GM12878 (cell line): ENCODE results near the gene KIAA0825. TPM values are rescaled to one million over a fixed set of nuclear protein-coding genes. Genes with fewer than 3 reads are reported as not detected.

Source experiments
- ATAC-seq: fragments of 200-7000 bp; cut with Tn5 transposase; 3 replicates; pipeline ENCODE4 v1.9.1; 2020; ENCODE audit warnings: mild to moderate bottlenecking, moderate library complexity
- BruUV-seq: library from RNA; stranded (reverse); fragments of 400-500 nt; replicated peaks from 2 replicates; lab custom pipeline; 2021; lab: Mats Ljungman, UMichigan
- CTCF ChIA-PET: fragments of 300-600 bp; sonication (Branson Sonifier 250); formaldehyde crosslinking; extraction: SDS; loops from one replicate; lab custom pipeline; 2021; ENCODE audit warnings: inconsistent platforms; lab: Yijun Ruan, JAX
- POLR2A ChIA-PET: fragments of 350-600 bp; formaldehyde crosslinking; extraction: SDS; loops from one replicate; lab custom pipeline; 2021; ENCODE audit warnings: inconsistent platforms; lab: Charles Lee
- RAD21 ChIA-PET: fragments of 300-600 bp; sonication (Branson Sonifier 250); formaldehyde crosslinking; loops from one replicate; lab custom pipeline; 2023; ENCODE audit warnings: antibody characterized with exemption; ENCODE audit not compliant: unreplicated experiment; lab: Charles Lee
- SMC1A ChIA-PET: fragments of 300-600 bp; sonication (Branson Sonifier 250); formaldehyde crosslinking; loops from one replicate; lab custom pipeline; 2023; ENCODE audit not compliant: unreplicated experiment, uncharacterized antibody; lab: Charles Lee
- DNase-seq: peaks from one replicate; pipeline ENCODE4 v3.0.0-alpha.2; 2011; ENCODE audit warnings: low read depth, low spot score
- FAIRE-seq: peaks from 3 replicates; lab custom pipeline; 2011; peaks lifted over from hg19 to GRCh38; lab: Jason Lieb, UNC
- H2AFZ ChIP-seq: 2 replicates; pipeline ENCODE4 v1.6.0; 2011; ENCODE audit warnings: low read depth, low read length, control low read depth; ENCODE audit not compliant: control insufficient read depth
- H3K27ac ChIP-seq: 2 replicates; pipeline ENCODE4 v1.5.1; 2011; ENCODE audit warnings: control low read depth; ENCODE audit not compliant: control insufficient read depth, insufficient read depth
- H3K27me3 ChIP-seq, 2 experiments: replicated peaks in 1 of 2; 2 replicates each; pipeline versions ENCODE4 v1.6.0 to v1.6.1; 2011; ENCODE audit warnings: low read length in 1 of 2; ENCODE audit not compliant: control insufficient read depth in 2 of 2, insufficient read depth in 2 of 2
- H3K36me3 ChIP-seq, 2 experiments: 2 replicates each; pipeline ENCODE4 v1.5.1; 2011; ENCODE audit warnings: low read length in 1 of 2; ENCODE audit not compliant: control insufficient read depth in 2 of 2, insufficient read depth in 2 of 2
- H3K4me1 ChIP-seq: 2 replicates; pipeline ENCODE4 v1.6.1; 2011; ENCODE audit warnings: mild to moderate bottlenecking, low read length, moderate library complexity, mixed read lengths; ENCODE audit not compliant: control insufficient read depth, insufficient read depth
- H3K4me2 ChIP-seq: 2 replicates; pipeline ENCODE4 v1.6.0; 2011; ENCODE audit warnings: control low read depth; ENCODE audit not compliant: control insufficient read depth, insufficient read depth
- H3K4me3 ChIP-seq: fragments of 200-600 bp; sonication (generic); 2 replicates; pipeline ENCODE4 v1.5.1; 2016
- H3K79me2 ChIP-seq: 2 replicates; pipeline ENCODE4 v1.6.0; 2011; ENCODE audit warnings: low read length; ENCODE audit not compliant: control insufficient read depth, insufficient read depth
- H3K9ac ChIP-seq: 2 replicates; pipeline ENCODE4 v1.8.0; 2011; ENCODE audit warnings: low read length, control low read depth, mixed read lengths; ENCODE audit not compliant: control insufficient read depth, insufficient read depth
- H3K9me3 ChIP-seq: replicated peaks from 3 replicates; pipeline ENCODE4 v1.5.1; 2011; ENCODE audit warnings: mild to moderate bottlenecking, low read length; ENCODE audit not compliant: control insufficient read depth, insufficient read depth
- H4K20me1 ChIP-seq: 2 replicates; pipeline ENCODE4 v1.6.0; 2011; ENCODE audit not compliant: control insufficient read depth, insufficient read depth
- CBX5 ChIP-seq: sonication (generic); IDR thresholded peaks from 2 replicates; pipeline ENCODE4 v1.6.1; 2016; ENCODE audit warnings: low read depth, moderate library complexity, mild to moderate bottlenecking, inconsistent platforms
- EED ChIP-seq: sonication (generic); IDR thresholded peaks from 2 replicates; pipeline ENCODE4 v1.6.1; 2016; ENCODE audit warnings: antibody characterized with exemption, low read depth
- ESRRA ChIP-seq: IDR thresholded peaks from 2 replicates; pipeline ENCODE4 v1.6.1; 2012; ENCODE audit warnings: mild to moderate bottlenecking, low read length, improper control_type of control experiment
- NBN ChIP-seq: fragments of 450-650 bp; IDR thresholded peaks from 2 replicates; pipeline ENCODE4 v1.6.1; 2016
- SKIL ChIP-seq: fragments of 450-650 bp; IDR thresholded peaks from 2 replicates; pipeline ENCODE4 v1.6.1; 2017; ENCODE audit warnings: mild to moderate bottlenecking, low read depth, inconsistent platforms; ENCODE audit not compliant: poor library complexity, severe bottlenecking
- SRF ChIP-seq, 2 experiments: IDR thresholded peaks; 2 replicates each; pipeline ENCODE4 v1.6.1; 2011; ENCODE audit warnings: low read depth in 2 of 2, low read length in 2 of 2, mild to moderate bottlenecking in 1 of 2, moderate library complexity in 1 of 2
- ZNF24 ChIP-seq: fragments of 450-650 bp; IDR thresholded peaks from 2 replicates; pipeline ENCODE4 v1.6.1; 2017; ENCODE audit warnings: antibody characterized with exemption, mild to moderate bottlenecking
- WGBS: methylation state at CpG from one replicate; pipeline ENCODE4 v1.1.6; 2016; ENCODE audit warnings: low lambda C conversion rate; ENCODE audit not compliant: insufficient replicate concordance, insufficient coverage; ENCODE audit errors: missing lambda C conversion rate; 5-methylcytosine and 5-hydroxymethylcytosine counted together
- in situ Hi-C: fragments of 300-500 bp; cut with MboI; formaldehyde crosslinking; loops from 9 replicates; pipeline ENCODE4 v1.14.3; 2018; ENCODE audit warnings: mixed read lengths
- intact Hi-C: fragments of 100-400 bp; cut with micrococcal nuclease; formaldehyde crosslinking; loops from one replicate; pipeline ENCODE4 v1.14.2; 2022; ENCODE audit not compliant: unreplicated experiment
- polyA plus RNA-seq, 11 experiments: library from polyadenylated mRNA; depleted of rRNA in 4 of 11; unstranded in 6 of 11; stranded (reverse) in 5 of 11; fragments of >200 nt; fragmentation: Nextera tagmentation in 4 of 11; fragmentation: Illumina TruSeq in 1 of 11; extraction: Ambion mirVana in 4 of 11; extraction: Trizol in 1 of 11; gene quantifications; 1 replicate in 1 of 11; 2 replicates in 10 of 11; pipeline versions ENCODE4 v1.2.1 to v1.2.3, GENCODE V29; 2011 to 2016; ENCODE audit warnings: inconsistent platforms in 2 of 11, missing spikeins in 2 of 11, low read depth in 1 of 11
- total RNA-seq, 4 experiments: library from RNA; depleted of rRNA in 3 of 4; stranded (reverse); fragments of >200 nt in 3 of 4; fragmentation: Illumina TruSeq in 1 of 4; extraction: Trizol in 1 of 4; gene quantifications; 2 replicates each; pipeline versions ENCODE4 v1.2.1 to v1.2.3, GENCODE V29; 2013 to 2021
- TF ChIP-seq, protein P1 (sequence below): fragments of 450-650 bp; IDR thresholded peaks from 2 replicates; pipeline ENCODE4 v1.6.1; 2017; ENCODE audit warnings: low read depth, mild to moderate bottlenecking, moderate library complexity
- TF ChIP-seq, protein P2 (sequence below): IDR thresholded peaks from 2 replicates; pipeline ENCODE4 v1.6.1; 2012; ENCODE audit warnings: mild to moderate bottlenecking, low read depth, low read length

Gene KIAA0825
- total and polyA plus RNA-seq, 10 of the 15 experiments (the other 5 are each of a cell fraction or from before 2014, with no cell fraction given) = 0.55 to 1.9 (median 1.5) TPM

DNA sequence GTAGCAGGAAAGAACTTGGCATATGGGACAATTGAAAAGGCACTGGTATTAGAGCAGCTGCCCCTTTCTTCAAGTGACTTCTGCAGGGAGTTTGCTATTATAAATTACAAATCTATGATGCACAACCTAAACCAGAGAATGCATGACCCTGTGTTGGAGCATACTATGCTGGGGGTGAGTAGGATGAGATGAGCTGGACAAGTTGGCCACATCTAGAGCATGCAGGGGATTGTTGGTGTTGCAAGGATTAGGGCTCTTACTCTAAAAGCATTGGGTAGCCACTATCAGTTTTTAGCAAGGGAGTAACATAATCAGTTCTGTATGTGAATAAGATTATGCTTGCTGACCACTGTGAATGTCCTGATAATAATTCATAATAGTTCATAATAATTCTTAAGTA lies 186.7 kb downstream of the KIAA0825 start (continued):
- TF ChIP-seq, protein P1, sequence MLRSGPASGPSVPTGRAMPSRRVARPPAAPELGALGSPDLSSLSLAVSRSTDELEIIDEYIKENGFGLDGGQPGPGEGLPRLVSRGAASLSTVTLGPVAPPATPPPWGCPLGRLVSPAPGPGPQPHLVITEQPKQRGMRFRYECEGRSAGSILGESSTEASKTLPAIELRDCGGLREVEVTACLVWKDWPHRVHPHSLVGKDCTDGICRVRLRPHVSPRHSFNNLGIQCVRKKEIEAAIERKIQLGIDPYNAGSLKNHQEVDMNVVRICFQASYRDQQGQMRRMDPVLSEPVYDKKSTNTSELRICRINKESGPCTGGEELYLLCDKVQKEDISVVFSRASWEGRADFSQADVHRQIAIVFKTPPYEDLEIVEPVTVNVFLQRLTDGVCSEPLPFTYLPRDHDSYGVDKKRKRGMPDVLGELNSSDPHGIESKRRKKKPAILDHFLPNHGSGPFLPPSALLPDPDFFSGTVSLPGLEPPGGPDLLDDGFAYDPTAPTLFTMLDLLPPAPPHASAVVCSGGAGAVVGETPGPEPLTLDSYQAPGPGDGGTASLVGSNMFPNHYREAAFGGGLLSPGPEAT = no peak
- TF ChIP-seq SKIL (no peak), SRF (IDR thresholded peaks at IDR 0.05; ENCODE audit: low read depth in 2 of 2, low read length in 2 of 2) (no peak), CBX5 (no peak), ESRRA (no peak), NBN (no peak)

- RAD21 ChIA-PET = no interaction called here
- no peaks in the 10 kb centered on the region for H4K20me1 ChIP-seq
- TF ChIP-seq EED (no peak), SKIL (no peak), ZNF24 (no peak)
- TF ChIP-seq, protein P2, sequence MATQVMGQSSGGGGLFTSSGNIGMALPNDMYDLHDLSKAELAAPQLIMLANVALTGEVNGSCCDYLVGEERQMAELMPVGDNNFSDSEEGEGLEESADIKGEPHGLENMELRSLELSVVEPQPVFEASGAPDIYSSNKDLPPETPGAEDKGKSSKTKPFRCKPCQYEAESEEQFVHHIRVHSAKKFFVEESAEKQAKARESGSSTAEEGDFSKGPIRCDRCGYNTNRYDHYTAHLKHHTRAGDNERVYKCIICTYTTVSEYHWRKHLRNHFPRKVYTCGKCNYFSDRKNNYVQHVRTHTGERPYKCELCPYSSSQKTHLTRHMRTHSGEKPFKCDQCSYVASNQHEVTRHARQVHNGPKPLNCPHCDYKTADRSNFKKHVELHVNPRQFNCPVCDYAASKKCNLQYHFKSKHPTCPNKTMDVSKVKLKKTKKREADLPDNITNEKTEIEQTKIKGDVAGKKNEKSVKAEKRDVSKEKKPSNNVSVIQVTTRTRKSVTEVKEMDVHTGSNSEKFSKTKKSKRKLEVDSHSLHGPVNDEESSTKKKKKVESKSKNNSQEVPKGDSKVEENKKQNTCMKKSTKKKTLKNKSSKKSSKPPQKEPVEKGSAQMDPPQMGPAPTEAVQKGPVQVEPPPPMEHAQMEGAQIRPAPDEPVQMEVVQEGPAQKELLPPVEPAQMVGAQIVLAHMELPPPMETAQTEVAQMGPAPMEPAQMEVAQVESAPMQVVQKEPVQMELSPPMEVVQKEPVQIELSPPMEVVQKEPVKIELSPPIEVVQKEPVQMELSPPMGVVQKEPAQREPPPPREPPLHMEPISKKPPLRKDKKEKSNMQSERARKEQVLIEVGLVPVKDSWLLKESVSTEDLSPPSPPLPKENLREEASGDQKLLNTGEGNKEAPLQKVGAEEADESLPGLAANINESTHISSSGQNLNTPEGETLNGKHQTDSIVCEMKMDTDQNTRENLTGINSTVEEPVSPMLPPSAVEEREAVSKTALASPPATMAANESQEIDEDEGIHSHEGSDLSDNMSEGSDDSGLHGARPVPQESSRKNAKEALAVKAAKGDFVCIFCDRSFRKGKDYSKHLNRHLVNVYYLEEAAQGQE = no peak
- TF ChIP-seq, all 136 proteins: peak for 0
- ChIA-PET POLR2A (no interaction called here), CTCF (no interaction called here), SMC1A (no interaction called here)
- Histone ChIP-seq H3K4me3 (no peak overlapping the region), H3K27me3 (no peaks in the 10 kb centered on the region), H3K27ac (no peak overlapping the region), H3K9me3 (no peaks in the 10 kb centered on the region), H3K4me1 (no peaks in the 10 kb centered on the region), H3K9ac (no peak overlapping the region), H3K36me3 (no peaks in the 10 kb centered on the region), H3K4me2 (no peak overlapping the region), H3K79me2 (no peaks in the 10 kb centered on the region), H2AFZ (no peak overlapping the region)
- whole genome bisulfite sequencing = 19% methylated on average over 6 of the region's 6 CpGs
- BruUV-seq = no TSS peak
- intact Hi-C loops = no loop called here
- ATAC-seq (no peak), FAIRE-seq (no peak), DNase-seq (no peak)
- in situ Hi-C loops = no loop called here
Observed at GRCh38 chr5:94429566-94429965, 188.8 kb downstream of the KIAA0825 start.
